Measurements from ENCODE around the gene CCDC77.

The CCDC77 gene

DNA sequence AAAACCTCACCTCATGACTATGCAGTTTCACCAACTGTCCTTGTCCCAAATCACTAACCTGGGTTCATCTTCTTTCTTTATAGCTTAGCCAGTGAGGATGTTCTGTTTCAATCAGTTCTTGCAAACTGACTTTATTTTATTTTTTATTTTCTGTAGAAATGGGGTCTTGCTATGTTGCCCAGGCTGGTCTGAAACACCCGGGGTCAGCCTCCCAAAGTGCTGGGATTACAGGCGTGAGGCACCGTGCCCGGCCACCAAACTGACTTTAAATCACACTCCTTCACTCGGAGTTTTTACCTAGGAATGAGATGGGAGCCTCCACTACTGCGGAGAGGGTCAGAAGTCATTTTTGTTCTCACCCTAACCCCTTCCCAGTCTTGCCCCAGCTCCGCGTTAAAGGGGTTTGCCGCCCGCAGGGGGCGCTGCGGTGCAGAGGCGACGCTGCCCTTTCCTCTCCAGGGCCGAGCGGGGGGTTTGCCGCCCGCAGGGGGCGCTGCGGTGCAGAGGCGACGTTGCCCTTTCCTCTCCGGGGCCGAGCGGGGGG lies 51.3 kb downstream of the CCDC77 start:
- DNase-seq (ENCODE audit: low read depth): no peak
- no peak overlapping the region for H3K4me3 ChIP-seq (ENCODE audit: low read length)

GRCh38 chr12:454833-455232 lies 53.4 kb downstream of the CCDC77 start:
- no peak overlapping the region for H3K4me3 ChIP-seq (ENCODE audit: low read length)
- TF ChIP-seq CTCF (conservative IDR thresholded peaks at IDR 0.05; ENCODE audit: low read length): no peak
- DNase-seq (ENCODE audit: low read depth): no peak

More for the DNA sequence above, 51.3 kb downstream of the CCDC77 start:
- peak; percentile 30 for TF ChIP-seq CTCF (conservative IDR thresholded peaks at IDR 0.05; ENCODE audit: low read length)

DNA sequence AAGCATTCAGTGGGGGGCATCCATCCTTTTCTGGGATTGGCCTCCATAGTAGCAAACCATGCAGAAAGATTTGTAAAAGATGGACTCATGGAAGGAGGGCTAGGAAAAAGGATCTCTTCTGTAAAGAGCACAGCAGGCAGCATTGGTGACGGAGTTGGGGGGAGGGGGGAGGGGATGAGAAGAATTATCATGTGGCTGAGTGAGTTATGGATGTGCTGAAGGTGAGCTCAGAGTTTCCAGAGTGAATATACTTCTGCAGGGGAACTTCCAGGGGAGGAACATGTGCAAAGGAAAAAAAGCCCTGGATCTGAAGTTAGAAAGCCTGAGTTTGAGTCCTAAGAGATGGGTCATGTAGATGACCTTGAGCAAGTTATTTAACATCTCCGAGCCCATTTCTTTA lies 54.4 kb downstream of the CCDC77 start:
- no peak for DNase-seq (ENCODE audit: low read depth)
- no peak for TF ChIP-seq CTCF (conservative IDR thresholded peaks at IDR 0.05; ENCODE audit: low read length)
- no peak overlapping the region for H3K4me3 ChIP-seq (ENCODE audit: low read length)

DNA sequence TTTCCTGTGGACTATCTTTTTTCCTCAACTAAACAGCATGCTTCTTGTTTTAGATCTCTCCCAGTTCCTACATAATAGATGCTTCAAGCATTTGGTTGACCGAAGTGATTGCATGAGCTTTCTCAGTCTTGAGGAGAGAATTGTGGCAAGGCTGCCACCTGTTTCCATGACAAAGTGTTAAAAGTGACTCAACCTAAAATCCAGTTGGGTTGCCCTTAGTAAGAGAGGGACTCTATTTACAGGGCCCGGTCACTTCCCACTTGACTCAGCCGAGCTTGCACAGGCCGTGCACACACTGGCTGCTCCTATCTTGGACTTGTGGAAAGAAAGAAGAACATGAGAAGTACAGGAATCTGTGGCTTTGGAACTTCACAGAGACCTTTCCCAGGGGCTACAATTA lies 56.2 kb downstream of the CCDC77 start:
- no peak for DNase-seq (ENCODE audit: low read depth)
- no peak for TF ChIP-seq CTCF (conservative IDR thresholded peaks at IDR 0.05; ENCODE audit: low read length)
- H3K4me3 ChIP-seq (ENCODE audit: low read length): no peak overlapping the region

GRCh38 chr12:459050-459429 lies 57.6 kb downstream of the CCDC77 start:
- no peak for DNase-seq (ENCODE audit: low read depth)
- no peak overlapping the region for H3K4me3 ChIP-seq (ENCODE audit: low read length)
- no peak for TF ChIP-seq CTCF (conservative IDR thresholded peaks at IDR 0.05; ENCODE audit: low read length)

- DNase-seq (ENCODE audit: low read depth): no peak
- peak within 1 kb of the TSS; percentile 44 for H3K4me3 ChIP-seq (ENCODE audit: low read length)
- TF ChIP-seq CTCF (conservative IDR thresholded peaks at IDR 0.05; ENCODE audit: low read length): no peak
These were observed 58.2 kb downstream of the CCDC77 start, which contains the start of gene B4GALNT3 for GRCh38 chr12:459430-460258. Gene B4GALNT3 (plus strand): TSS chr12:459939. CDS start chr12:460377, 438 bp downstream.
